IPS DF 19.7 (cell line): ENCODE results near the gene CSMD2.

ENCODE experiments used
- DNase-seq: peaks from one replicate; pipeline ENCODE4 v3.0.0-alpha.2; 2013; ENCODE audit warnings: low read depth, low spot score

The CSMD2 gene

DNA sequence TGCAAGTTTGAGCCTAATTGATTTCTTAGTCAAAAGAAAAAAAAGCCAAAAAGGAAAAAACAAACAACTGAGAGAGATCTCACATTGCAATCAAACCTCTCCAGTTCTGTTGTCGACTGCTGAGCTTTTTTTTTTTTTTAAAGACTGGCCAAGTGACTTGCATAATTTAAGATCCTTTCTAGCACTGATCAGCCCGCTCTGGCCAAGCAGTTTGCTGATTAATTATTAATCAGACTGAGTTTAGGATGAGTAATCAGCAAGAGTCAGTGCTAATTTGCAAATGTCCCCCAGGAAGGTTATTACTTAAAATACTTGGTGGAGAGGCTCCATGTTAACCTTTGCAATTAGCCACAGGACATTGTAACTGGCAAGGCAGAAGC lies 261.8 kb downstream of the CSMD2 start:
- DNase-seq: no peak

- no peak for DNase-seq
These were observed 262.4 kb downstream of the CSMD2 start for GRCh38 chr1:33902486-33903209.

GRCh38 chr1:33899746-33900145 lies 265.3 kb downstream of the CSMD2 start:
- no peak for DNase-seq

GRCh38 chr1:33898881-33899280 lies 266.1 kb downstream of the CSMD2 start:
- no peak for DNase-seq

DNA sequence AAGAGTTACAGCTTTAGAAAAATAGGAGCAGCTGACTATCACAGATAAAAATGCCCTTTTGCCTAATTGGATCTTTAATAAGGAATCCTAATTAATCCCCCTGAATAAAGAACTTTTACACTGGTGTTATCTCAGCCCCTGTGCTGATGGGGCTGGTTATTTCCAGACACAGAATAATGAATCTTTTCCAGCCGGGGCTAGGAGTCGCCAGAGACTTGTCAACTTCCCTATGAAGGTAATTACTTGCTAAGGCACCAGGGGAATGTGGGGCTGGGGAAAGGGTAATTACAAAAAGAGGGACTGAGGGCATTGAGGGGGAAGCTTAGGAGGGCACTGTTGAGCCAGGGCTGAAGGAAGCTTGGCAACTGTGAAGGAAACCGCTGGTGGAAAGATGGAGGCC lies 266.6 kb downstream of the CSMD2 start:
- DNase-seq: no peak

- no peak for DNase-seq
These were observed 267.8 kb downstream of the CSMD2 start for GRCh38 chr1:33897092-33897725.

DNA sequence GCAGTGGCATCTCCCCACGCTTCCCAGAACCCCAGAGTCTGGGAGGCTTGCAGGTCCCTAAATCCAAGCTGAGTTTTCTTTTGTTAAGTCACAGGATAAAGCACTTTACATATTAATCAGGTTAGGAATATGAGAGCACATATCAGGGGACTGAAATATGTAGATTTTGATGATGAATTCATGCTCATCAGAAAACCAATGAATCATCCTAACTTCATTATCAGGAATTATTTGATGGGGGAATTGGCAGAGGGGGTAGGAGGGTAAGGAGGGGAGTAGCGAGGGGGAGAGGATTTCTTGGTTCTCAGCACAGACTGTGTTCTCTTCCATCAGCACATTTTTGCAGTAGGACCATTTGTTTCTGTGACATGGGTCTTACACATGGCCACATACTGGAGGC lies 269.1 kb downstream of the CSMD2 start:
- DNase-seq: no peak

DNA sequence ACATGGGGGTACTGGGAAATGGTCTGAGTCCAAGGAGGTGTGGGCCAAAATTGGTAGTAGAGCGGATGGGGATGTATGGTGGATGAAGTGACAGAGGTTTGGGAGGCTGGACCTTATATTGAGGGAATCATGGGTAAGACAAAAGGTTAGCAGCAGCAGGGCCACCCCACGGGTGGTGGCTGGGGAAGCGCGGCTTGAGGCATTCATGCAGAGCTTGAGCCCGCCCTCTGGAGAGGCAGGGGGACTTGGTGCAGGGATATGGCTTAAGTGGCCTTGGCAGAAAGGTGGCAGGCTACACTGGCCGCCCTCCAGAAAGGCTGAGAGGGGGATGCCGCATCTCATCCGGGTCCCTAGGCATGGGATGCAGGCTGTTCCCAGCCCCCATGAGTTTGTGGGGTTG lies 269.6 kb downstream of the CSMD2 start:
- DNase-seq: no peak

DNA sequence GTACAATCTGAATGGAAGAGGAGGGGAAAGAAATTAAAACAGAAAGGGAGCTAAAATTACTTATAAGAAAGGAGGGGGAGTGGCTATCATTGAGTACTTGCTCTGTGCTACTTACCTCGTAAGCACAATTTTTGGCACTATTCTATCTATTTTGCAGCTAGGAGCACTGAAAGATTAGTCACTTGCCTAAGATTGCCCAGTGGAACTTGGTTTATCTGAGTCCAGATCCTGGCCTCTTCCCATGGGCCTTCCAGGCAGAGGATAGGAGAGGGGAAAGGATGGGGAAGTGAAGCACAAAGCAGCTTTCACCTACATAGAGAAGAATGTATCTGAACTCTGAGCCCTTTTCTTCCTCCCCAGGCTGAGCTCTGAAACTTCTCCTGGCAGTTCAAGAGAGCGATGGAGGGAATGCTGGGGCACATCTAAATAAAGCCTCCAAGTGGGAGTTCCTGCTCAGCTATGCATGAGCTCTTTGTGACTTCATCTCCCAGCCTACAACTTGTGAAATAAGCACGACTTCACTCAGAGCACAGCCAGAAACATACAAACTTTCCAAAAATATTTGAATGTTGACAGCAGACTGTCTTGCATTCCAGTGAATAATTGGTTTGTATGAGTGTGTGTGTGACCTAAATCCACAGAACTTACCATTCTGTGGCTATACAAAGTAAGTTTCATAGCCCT lies 271.7 kb downstream of the CSMD2 start:
- no peak for DNase-seq

DNA sequence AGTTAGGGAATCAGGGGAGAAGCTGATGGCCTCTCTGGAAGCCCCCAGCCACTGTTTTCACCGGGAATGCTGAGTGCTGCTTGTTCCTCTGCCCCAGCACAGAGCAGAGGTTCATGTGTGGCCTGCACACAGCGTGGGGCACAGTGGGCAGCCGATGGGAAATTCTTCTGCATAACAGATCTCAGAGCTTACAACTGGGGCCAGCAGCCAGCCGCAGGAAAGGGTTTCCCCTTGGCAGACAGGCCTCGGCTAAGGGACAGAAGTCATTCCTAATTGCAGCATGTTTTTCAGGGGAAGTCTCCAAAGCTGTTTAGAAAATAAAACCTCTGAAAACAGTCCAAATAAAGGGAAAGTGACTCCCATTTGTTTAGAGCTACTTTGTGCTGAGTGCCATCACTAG lies 278.5 kb downstream of the CSMD2 start:
- DNase-seq: no peak

DNA sequence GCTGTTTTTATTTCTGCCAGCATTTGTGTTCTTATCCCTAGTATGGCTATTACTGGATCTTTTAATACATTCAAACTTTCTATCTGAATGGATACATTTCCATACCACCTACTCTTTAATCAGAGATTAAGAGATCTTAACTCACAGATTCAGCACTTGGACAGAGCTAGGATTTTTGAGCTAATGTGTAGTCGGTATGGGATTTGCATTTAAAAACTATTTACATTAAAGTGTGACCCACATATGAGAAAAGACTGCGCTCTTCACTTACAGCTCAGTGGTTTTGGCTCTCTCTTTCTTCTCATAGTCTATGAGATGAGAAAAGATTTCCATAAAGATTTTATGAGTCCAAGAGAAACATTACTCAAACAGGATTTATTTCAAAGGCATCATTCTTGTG lies 284.7 kb downstream of the CSMD2 start:
- no peak for DNase-seq

DNA sequence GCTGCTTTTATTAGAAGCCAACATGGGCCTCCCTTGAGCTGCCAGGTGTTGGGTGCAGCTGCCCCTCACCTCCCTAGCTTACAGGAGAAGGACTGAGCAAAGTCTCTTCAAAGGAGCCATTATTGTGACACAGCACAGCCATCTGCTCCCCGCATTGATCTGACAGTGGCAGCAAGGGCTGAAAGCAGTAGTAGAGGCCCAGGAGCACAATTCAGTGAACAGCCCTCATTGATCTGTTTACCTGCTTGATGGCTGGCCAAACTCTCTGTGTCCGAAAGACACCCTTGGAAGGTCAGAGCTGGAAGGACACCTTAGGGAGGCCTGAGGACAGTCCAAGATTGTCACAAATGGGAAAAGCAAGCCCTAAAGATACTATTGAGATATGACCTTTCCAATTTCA lies 286.6 kb downstream of the CSMD2 start:
- DNase-seq: no peak

- no peak for DNase-seq
These were observed 287.9 kb downstream of the CSMD2 start for GRCh38 chr1:33876970-33877650.

DNA sequence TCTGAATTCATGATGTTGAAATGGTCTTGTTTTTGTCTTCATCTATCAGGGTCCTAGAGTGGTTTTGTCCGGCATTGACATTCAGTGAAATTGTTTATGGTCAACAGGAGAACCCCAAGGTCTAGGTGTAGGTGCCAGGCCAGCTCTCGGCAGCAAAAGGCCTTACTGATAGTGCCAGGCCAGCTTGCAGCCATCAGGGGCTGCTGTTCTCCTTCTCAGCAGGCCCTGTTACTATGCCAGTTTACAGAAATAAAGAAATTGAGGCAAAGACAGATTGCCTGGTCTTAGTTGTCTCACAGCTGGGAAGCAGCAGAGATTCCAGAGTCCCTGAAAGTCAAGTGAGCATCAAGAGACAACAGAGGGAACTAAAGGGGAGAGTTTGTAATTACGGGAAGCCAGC lies 289.2 kb downstream of the CSMD2 start:
- no peak for DNase-seq

DNA sequence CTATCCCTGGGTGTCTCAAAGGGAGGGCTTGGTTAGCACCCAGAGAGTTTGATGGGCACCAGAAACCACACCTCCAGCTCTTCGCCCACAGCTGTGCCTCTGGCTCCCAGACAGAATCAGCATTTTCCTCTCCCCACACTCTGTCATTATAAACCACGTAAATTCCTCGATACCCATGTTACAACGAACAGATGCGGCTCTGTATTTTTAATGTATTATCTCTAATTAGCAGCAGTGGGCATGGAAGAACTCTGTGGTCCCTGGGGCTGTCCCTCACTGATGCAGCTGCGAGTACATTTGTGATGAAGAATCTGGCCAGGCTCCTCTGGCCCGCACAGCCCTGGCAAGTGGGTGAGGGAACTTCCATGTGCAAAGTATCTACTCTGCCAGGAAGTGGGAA lies 290.4 kb downstream of the CSMD2 start:
- no peak for DNase-seq

DNA sequence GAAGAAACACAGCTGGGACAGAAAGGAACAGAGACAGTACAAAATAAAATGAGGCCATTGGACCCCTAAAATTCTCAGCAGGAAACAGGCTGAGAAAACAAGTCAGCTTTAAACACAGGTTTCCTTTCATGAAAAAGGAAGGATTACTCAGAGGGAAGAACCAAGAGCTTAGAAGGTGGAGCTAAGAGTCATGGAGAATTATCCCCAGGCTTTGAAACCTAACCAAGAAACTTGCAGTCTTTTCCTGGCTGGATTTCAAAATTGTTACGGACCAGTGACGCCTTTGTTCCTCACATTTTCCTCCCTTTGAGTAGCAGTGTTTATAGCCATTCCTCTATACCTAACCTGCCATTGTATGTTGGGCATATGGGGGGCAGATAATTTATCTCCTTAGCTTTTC lies 292.3 kb downstream of the CSMD2 start:
- DNase-seq: no peak

DNA sequence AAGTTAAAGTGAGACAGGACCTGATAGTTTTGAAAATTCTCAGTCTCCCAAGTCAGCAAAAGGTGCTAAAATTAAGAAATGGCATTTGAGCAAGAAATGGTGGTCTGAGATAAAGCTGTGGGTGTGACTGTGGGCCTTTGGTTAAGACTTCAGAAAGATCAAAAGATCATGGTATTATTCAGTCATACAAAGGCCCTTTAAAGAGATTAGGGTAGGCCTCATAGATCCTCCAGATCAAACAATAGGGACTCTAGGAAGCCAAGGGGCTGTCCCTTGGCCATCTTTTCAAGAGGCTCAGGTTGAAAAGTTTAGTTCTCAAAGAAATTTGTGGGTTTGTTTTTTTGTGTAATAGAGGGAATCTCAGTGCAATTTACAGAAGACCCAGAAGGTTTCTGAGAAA lies 292.8 kb downstream of the CSMD2 start:
- no peak for DNase-seq

DNA sequence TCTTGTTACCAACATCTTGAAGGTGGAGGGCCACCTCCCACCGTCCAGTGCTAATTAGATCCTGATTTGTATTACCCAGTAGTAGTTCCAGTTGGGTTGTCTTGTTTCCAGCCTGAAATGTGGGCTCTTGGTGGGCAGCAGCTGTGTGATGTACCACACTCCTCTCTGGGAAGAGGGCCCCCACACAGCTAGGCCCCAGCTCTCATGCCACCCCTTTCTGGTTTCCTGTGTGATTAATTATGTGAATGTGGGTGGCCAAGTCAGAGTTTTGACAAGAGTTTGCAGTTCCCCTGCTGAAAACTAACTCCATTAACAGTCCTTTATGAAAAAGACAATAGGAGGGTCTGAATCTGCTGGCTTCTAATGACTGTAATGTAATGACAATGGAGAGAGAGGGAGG lies 297.3 kb downstream of the CSMD2 start:
- DNase-seq: no peak

DNA sequence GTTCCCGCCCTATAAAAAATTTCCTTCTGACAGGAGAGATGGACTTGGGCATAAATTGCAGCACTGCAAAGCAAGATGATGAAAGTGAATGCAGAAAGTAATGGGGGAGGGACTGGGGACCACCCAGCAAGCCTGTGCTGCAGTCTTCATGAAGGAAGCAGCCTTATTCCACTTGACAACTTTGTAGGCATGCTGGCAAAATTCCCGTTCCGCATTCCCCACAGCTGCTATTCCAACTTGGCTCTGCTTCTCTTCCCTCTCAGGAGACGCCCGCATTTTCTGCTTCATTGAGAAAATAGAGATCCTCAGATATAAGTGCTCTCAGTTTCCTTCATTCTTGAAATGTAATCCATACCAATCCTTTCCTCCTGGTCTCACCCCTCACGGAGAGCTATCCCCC lies 298.7 kb downstream of the CSMD2 start:
- no peak for DNase-seq

DNA sequence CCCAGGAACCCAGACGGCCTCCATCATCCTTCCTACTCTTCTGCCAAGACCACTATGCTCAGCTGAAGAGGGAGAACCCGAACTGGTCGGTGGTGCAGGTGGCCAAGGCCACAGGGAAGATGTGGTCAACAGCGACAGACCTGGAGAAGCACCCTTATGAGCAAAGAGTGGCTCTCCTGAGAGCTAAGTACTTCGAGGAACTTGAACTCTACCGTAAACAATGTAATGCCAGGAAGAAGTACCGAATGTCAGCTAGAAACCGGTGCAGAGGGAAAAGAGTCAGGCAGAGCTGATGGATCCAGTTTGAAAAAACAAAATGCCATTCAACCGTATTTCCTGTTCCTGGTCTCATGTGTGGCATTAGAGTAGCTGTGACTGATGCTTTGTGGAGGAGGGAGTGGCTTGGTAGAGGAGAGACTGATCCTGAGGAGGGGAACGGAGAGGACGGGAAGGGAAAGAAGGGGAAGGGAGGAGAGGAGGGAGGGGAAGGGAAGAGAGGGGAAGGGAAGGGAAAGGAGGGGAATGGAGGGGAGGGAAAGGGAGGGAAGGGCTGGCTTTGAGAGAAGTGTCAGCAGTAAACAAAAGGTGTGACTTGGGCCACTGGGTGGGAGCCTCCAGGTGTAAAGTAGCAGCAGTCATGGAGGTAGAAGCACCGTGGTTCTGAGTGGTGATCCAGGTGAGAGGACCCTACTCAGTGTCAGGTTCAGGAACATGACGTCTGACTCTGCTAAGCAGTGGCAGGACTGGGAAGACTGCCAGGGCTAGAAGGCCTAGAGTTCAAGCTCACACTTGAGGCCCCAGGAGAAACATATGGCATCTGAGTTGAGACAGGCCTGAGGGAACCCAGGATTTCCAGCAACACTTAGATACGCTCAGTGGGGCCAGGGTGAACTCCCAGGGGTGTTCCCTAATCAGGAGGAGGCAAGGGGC lies 300.3 kb downstream of the CSMD2 start:
- DNase-seq: no peak

DNA sequence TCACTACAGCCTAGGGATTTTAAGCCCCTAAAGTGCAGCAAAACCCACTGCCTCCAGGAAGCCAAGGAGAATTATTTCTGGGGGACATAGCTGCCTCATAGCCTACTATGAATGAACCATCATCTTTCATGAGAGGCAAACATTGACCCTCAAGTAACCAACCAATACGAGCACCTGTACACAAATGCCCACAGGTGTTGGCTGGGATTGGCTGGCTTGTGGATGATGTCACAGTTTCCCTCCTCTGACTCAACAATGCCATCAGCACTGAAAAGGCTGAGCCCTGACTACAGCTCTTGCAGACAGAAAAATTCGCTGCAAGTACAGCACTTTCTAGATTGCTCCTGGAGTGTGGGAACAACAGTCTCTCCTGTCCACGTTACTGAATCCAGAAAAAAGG lies 301.3 kb downstream of the CSMD2 start, which contains the start of gene HMGB4:
HMGB4 (plus strand) TSS at position 301 of the 400 bp plus-strand sequence. CDS start 113 bp downstream, outside the sequence.
- DNase-seq: no peak
